SK-N-SH treated with all-trans-retinoic acid at 6 μM for 48 hours (cell line): ENCODE results near the gene FOXRED1.

Experiments
- ATAC-seq: fragments of 200-7000 bp; cut with Tn5 transposase; 3 replicates; pipeline ENCODE4 v1.9.1; 2020; ENCODE audit warnings: mild to moderate bottlenecking, moderate library complexity
- CSDC2 ChIP-seq: fragments of 250-450 bp; sonication (Bioruptor Pico); IDR thresholded peaks from 2 replicates; pipeline ENCODE4 v1.5.0; 2020; ENCODE audit warnings: mild to moderate bottlenecking, moderate library complexity
- ESRRG ChIP-seq: fragments of 250-450 bp; sonication (Bioruptor Pico); IDR thresholded peaks from 2 replicates; pipeline ENCODE4 v1.6.1; 2021; ENCODE audit warnings: mild to moderate bottlenecking
- GLIS3 ChIP-seq: fragments of 250-450 bp; sonication (Bioruptor Pico); IDR thresholded peaks from 2 replicates; pipeline ENCODE4 v1.5.0; 2020; ENCODE audit warnings: mild to moderate bottlenecking, moderate library complexity
- ISL1 ChIP-seq: fragments of 250-450 bp; sonication (Bioruptor Pico); IDR thresholded peaks from 2 replicates; pipeline ENCODE4 v2.1.2; 2022; ENCODE audit warnings: mild to moderate bottlenecking, moderate library complexity
- OSR1 ChIP-seq: fragments of 250-450 bp; sonication (Bioruptor Pico); IDR thresholded peaks from 2 replicates; pipeline ENCODE4 v1.8.0; 2022; ENCODE audit warnings: moderate library complexity, mild to moderate bottlenecking, inconsistent platforms
- PPARA ChIP-seq: fragments of 250-450 bp; sonication (Bioruptor Pico); IDR thresholded peaks from 2 replicates; pipeline ENCODE4 v1.5.0; 2020; ENCODE audit warnings: mild to moderate bottlenecking, borderline replicate concordance
- RARB ChIP-seq: fragments of 250-450 bp; sonication (Bioruptor Pico); IDR thresholded peaks from 2 replicates; pipeline ENCODE4 v1.8.0; 2021; ENCODE audit warnings: mild to moderate bottlenecking, moderate library complexity
- SNAI2 ChIP-seq: fragments of 250-450 bp; sonication (Bioruptor Pico); IDR thresholded peaks from 2 replicates; pipeline ENCODE4 v1.5.0; 2020; ENCODE audit warnings: mild to moderate bottlenecking, moderate library complexity
- TCF4 ChIP-seq: fragments of 250-450 bp; sonication (Bioruptor Pico); IDR thresholded peaks from 2 replicates; pipeline ENCODE4 v1.8.0; 2021; ENCODE audit warnings: mild to moderate bottlenecking, moderate library complexity, borderline replicate concordance
- ZC3H10 ChIP-seq: fragments of 250-450 bp; sonication (Bioruptor Pico); IDR thresholded peaks from 2 replicates; pipeline ENCODE4 v1.5.1; 2021; ENCODE audit warnings: mild to moderate bottlenecking, moderate library complexity
- ZFP3 ChIP-seq: fragments of 250-450 bp; sonication (Bioruptor Pico); IDR thresholded peaks from 2 replicates; pipeline ENCODE4 v1.5.0; 2020; ENCODE audit warnings: mild to moderate bottlenecking, moderate library complexity
- ZNF565 ChIP-seq: fragments of 450-650 bp; formaldehyde crosslinking; conservative IDR thresholded peaks from 2 replicates; pipeline ENCODE4 v1.5.0; 2020; ENCODE audit warnings: low read depth, mild to moderate bottlenecking, moderate library complexity
- ZNF8 ChIP-seq: fragments of 450-650 bp; formaldehyde crosslinking; IDR thresholded peaks from 2 replicates; pipeline ENCODE4 v1.5.0; 2020; ENCODE audit warnings: mild to moderate bottlenecking, moderate library complexity
- TF ChIP-seq, protein P1 (sequence below): fragments of 250-450 bp; sonication (Bioruptor Pico); IDR thresholded peaks from 2 replicates; pipeline ENCODE4 v1.8.0; 2020; ENCODE audit warnings: mild to moderate bottlenecking, moderate library complexity, borderline replicate concordance
- TF ChIP-seq, protein P2 (sequence below): fragments of 250-450 bp; sonication (Bioruptor Pico); IDR thresholded peaks from 2 replicates; pipeline ENCODE4 v1.5.1; 2020; ENCODE audit warnings: low read depth, mild to moderate bottlenecking, moderate library complexity
- TF ChIP-seq, protein P3 (sequence below): fragments of 250-450 bp; sonication (Bioruptor Pico); IDR thresholded peaks from 2 replicates; pipeline ENCODE4 v1.5.1; 2021; ENCODE audit warnings: mild to moderate bottlenecking, moderate library complexity
- TF ChIP-seq, protein P4 (sequence below): fragments of 250-450 bp; sonication (Bioruptor Pico); IDR thresholded peaks from 2 replicates; pipeline ENCODE4 v1.8.0; 2021; ENCODE audit warnings: low read depth, mild to moderate bottlenecking, moderate library complexity, borderline replicate concordance

FOXRED1 gene

DNA sequence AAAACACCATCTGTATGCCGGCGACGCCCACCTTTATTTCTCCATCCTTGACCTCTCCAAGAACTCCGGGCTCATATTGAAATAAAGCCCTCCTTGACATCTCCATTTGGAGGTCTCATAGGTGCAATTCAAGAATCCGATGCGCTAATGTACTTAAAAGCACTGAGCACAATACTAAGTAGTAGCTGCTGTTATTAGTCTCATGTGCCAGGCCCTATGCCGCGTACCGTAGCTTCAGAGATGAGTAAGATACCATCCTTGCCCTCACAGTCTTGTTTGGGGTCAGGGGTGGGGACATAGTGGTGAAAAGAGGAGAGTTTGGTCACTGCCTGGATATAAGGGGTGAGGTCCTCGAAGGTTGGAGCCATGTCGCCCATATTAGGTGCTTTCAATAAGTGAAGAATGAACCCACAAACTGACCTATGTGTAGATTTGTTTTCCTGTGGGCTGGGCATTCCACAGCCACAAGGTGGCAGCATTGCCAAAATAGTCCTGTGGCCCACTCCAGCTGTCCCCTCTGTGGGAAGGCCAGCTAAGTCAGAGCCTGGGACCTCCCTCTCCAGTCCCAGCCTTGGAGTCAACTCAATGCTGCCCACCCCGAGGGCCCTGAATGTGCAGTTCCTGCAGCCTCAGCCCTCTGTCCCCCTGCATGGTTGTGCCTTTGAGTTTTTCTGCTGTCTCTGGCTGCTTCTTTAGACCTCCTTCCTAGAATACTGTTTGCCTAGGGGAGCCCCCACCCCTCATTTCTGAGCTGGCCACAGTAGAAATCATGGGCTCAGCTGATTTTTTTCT is 41.4 kb downstream of the FOXRED1 start:
- no peak for TF ChIP-seq PPARA (CRISPR knock-in tag)
- peak; percentile 99 for ATAC-seq

DNA sequence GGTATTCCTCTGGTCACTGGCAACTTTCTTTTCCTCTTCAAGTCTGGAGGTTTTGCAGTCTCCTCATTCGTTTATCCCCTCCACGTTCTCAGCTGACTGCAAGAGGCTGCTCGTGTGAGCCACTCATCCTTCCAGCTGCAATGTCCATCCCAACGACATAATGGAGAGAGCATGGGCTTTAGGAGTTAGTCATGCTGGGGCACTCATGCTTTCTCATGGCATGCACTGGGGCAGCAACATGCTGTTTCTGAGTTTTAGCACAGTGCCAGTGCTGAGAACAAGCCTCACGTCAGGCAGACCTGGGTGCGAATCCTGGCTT is 42.0 kb downstream of the FOXRED1 start:
- TF ChIP-seq, protein P1, sequence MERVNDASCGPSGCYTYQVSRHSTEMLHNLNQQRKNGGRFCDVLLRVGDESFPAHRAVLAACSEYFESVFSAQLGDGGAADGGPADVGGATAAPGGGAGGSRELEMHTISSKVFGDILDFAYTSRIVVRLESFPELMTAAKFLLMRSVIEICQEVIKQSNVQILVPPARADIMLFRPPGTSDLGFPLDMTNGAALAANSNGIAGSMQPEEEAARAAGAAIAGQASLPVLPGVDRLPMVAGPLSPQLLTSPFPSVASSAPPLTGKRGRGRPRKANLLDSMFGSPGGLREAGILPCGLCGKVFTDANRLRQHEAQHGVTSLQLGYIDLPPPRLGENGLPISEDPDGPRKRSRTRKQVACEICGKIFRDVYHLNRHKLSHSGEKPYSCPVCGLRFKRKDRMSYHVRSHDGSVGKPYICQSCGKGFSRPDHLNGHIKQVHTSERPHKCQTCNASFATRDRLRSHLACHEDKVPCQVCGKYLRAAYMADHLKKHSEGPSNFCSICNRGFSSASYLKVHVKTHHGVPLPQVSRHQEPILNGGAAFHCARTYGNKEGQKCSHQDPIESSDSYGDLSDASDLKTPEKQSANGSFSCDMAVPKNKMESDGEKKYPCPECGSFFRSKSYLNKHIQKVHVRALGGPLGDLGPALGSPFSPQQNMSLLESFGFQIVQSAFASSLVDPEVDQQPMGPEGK (CRISPR knock-in tag) = no peak
- TF ChIP-seq PPARA (CRISPR knock-in tag) = no peak
- TF ChIP-seq, all 23 proteins: peak for 0
- ATAC-seq = peak; percentile 13; the same call in 2 of the 3 replicates

DNA sequence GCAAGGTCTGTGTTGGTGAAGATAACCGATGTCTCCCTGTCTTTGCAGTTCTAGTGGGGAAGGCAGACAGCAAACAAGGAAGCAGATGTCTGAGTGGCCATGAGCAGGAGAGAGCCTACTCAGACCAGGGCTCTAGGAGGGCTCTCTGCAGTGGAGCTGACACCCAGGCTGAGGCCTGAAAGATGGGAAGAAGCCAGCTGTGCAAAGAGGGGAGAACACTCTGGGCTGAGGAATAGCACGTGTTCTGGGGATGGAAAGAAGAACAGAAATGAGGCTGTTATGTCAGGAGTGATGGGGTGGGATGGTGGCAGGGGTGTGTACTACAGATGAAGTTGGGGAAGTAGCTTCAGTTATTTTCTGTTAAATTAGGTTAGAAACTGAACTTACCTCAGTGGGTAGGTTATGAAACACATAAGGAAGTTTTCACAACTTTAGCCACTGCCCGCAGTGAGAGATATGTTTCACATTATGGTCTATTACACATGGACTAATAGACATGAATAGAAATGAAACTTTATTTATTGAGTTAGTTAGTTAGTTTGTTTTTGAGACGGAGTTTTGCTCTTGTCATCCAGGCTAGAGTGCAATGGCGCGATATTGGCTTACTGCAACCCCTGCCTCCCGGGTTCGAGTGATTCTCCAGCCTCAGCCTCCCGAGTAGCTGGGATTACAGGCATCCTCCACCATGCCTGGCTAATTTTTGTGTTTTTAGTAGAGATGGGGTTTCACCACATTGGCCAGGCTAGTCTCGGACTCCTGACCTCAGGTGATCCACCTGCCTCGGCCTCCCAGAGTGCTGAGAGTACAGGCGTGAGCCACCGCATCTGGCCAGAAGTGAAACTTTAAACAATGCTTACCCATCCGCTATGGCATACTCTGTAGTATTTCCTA is 42.7 kb downstream of the FOXRED1 start:
- TF ChIP-seq, protein P2, sequence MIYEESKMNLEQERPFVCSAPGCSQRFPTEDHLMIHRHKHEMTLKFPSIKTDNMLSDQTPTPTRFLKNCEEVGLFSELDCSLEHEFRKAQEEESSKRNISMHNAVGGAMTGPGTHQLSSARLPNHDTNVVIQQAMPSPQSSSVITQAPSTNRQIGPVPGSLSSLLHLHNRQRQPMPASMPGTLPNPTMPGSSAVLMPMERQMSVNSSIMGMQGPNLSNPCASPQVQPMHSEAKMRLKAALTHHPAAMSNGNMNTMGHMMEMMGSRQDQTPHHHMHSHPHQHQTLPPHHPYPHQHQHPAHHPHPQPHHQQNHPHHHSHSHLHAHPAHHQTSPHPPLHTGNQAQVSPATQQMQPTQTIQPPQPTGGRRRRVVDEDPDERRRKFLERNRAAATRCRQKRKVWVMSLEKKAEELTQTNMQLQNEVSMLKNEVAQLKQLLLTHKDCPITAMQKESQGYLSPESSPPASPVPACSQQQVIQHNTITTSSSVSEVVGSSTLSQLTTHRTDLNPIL = no peak
- ATAC-seq = no peak

DNA sequence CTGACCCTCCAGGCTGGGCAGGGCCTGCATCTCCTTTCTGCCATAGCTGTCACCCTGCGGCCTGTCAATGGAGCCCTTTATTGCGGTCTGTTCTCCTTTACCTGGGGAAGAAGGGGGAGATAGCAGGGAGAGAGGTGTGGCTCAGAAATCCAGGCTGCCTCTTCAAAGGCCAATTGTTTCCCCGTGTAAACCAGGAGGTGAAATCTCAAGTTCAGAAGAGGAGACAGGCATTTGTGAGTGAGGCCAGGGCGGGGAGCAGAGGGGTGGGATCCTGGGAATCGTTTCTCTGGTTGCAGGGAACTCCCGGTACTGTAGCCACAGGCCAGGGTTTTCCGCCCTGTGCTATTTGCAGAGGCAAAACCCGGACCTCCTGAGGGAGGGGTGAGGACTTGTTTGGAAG is 44.0 kb downstream of the FOXRED1 start:
- TF ChIP-seq ZNF8 (CRISPR knock-in tag) (no peak), OSR1 (no peak), TCF4 (no peak), ZFP3 (CRISPR knock-in tag) (no peak)
- TF ChIP-seq, protein P2 = no peak
- TF ChIP-seq, all 23 proteins: peak for 0
- ATAC-seq = no peak

DNA sequence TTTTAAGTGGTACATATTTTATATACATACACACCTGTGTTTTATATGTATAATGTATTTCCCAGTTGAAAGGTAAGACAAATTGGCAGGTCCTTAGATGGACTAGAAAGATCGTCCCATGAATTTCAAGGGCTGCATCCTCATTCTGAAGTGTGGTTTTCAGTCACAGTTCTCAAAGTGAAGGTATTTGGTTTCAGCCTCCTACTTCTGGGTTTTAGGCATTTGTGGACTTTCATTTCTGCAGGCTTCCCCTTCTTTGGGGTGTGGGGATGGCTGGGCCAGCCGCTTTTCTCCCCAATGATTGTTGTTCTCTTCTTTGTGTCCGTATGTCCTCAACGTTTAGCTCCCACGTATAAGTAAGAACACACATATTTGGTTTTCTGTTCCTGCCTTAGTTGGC is 44.9 kb downstream of the FOXRED1 start:
- no peak for ATAC-seq
- TF ChIP-seq, protein P3, sequence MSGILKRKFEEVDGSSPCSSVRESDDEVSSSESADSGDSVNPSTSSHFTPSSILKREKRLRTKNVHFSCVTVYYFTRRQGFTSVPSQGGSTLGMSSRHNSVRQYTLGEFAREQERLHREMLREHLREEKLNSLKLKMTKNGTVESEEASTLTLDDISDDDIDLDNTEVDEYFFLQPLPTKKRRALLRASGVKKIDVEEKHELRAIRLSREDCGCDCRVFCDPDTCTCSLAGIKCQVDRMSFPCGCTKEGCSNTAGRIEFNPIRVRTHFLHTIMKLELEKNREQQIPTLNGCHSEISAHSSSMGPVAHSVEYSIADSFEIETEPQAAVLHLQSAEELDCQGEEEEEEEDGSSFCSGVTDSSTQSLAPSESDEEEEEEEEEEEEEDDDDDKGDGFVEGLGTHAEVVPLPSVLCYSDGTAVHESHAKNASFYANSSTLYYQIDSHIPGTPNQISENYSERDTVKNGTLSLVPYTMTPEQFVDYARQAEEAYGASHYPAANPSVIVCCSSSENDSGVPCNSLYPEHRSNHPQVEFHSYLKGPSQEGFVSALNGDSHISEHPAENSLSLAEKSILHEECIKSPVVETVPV (CRISPR knock-in tag) = no peak
- TF ChIP-seq, protein P2 = no peak
- TF ChIP-seq ZNF8 (CRISPR knock-in tag) = no peak
- TF ChIP-seq TCF4 = no peak
- no peak for TF ChIP-seq ESRRG
- TF ChIP-seq OSR1 = no peak
- TF ChIP-seq, all 23 proteins: peak for 0

DNA sequence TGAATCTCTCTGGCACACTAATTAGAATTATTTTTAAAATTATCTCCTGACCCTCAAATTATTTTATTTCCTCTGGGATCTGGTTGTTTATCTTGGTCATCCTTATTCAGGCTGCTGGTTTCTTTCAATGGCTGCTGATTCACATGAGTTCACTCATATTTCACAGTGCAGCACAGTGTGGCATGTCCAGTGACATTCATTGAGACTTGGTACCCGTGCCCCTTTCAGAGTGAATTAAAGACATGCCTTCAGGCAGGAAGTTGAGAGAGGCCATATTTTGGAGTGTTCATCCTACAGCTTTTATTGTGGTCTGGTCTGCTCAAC is 48.4 kb downstream of the FOXRED1 start:
- ATAC-seq = peak; percentile 19; the same call in 2 of the 3 replicates
- TF ChIP-seq TCF4 = no peak
- TF ChIP-seq, protein P2 = no peak
- TF ChIP-seq SNAI2 (CRISPR knock-in tag) = no peak
- TF ChIP-seq GLIS3 (CRISPR knock-in tag) = no peak
- no peak for TF ChIP-seq RARB (CRISPR knock-in tag)
- no peak for TF ChIP-seq CSDC2 (CRISPR knock-in tag)
- TF ChIP-seq, protein P4, sequence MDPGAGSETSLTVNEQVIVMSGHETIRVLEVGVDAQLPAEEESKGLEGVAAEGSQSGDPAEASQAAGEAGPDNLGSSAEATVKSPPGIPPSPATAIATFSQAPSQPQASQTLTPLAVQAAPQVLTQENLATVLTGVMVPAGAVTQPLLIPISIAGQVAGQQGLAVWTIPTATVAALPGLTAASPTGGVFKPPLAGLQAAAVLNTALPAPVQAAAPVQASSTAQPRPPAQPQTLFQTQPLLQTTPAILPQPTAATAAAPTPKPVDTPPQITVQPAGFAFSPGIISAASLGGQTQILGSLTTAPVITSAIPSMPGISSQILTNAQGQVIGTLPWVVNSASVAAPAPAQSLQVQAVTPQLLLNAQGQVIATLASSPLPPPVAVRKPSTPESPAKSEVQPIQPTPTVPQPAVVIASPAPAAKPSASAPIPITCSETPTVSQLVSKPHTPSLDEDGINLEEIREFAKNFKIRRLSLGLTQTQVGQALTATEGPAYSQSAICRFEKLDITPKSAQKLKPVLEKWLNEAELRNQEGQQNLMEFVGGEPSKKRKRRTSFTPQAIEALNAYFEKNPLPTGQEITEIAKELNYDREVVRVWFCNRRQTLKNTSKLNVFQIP (CRISPR knock-in tag) = no peak
- TF ChIP-seq ZNF8 (CRISPR knock-in tag) = no peak
- TF ChIP-seq ISL1 = no peak
- TF ChIP-seq PPARA (CRISPR knock-in tag) = no peak
- no peak for TF ChIP-seq OSR1
- TF ChIP-seq ZNF565 = no peak
- TF ChIP-seq ZC3H10 (CRISPR knock-in tag) = no peak
